ENCODE measurements around the gene SBF2. TPM values are rescaled to one million over a fixed set of nuclear protein-coding genes. Genes with fewer than 3 reads are reported as not detected.

Gene SBF2
- total and polyA plus RNA-seq, 9 of the 15 experiments (the other 6 are each of a cell fraction or from before 2014, with no cell fraction given): 0.80 to 9.5 (median 5.0) TPM

GRCh38 chr11:10293423-10294289, at the start of gene SBF2 (continued):
- TF ChIP-seq CUX1 (CRISPR knock-in tag; IDR thresholded peaks at IDR 0.05) (no peak), STAG1 (CRISPR knock-in tag; IDR thresholded peaks at IDR 0.05; ENCODE audit: borderline replicate concordance) (no peak), EHMT2 (IDR thresholded peaks at IDR 0.05) (no peak), TFAM (CRISPR knock-in tag; conservative IDR thresholded peaks at IDR 0.05) (no peak), EZH2 (IDR thresholded peaks at IDR 0.05; ENCODE audit: borderline replicate concordance, low read depth, low read length) (no peak), TSC22D4 (tag; IDR thresholded peaks at IDR 0.05) (no peak), CHD2 (IDR thresholded peaks at IDR 0.05; ENCODE audit: low read depth, low read length) (no peak), SPI1 (IDR thresholded peaks at IDR 0.05; ENCODE audit: borderline replicate concordance, low read depth, low read length) (peak; percentile 84), KLF1 (tag; IDR thresholded peaks at IDR 0.05) (no peak), TCF15 (CRISPR knock-in tag; IDR thresholded peaks at IDR 0.05) (no peak), ARID3B (CRISPR knock-in tag; IDR thresholded peaks at IDR 0.05; ENCODE audit: borderline replicate concordance) (no peak), GABPB1 (CRISPR knock-in tag; IDR thresholded peaks at IDR 0.05) (no peak), LCOR (CRISPR knock-in tag; IDR thresholded peaks at IDR 0.05) (no peak), HCFC1 (IDR thresholded peaks at IDR 0.05; ENCODE audit: low read depth, low read length) (peak; percentile 16; the same call in 1 of the 2 replicates), ZSCAN29 (IDR thresholded peaks at IDR 0.05) (no peak), BHLHE40 (IDR thresholded peaks at IDR 0.05; ENCODE audit: low read length) (no peak), BRCA1 (IDR thresholded peaks at IDR 0.05) (no peak), BRCA1 (CRISPR knock-in tag; IDR thresholded peaks at IDR 0.05) (no peak), E2F4 (CRISPR knock-in tag; IDR thresholded peaks at IDR 0.05; ENCODE audit: low read depth) (no peak), HSF4 (CRISPR knock-in tag; IDR thresholded peaks at IDR 0.05; ENCODE audit: borderline replicate concordance) (no peak)
